Stimulated activated CD4-positive, alpha-beta T cell treated with anti-CD3 and anti-CD28 coated beads, Interleukin-1b, Interleukin-23, amount 100 ng/mL, for 1 hour (primary cell): Measurements from ENCODE around the gene PIP4K2A.
A peak's percentile ranks its signal among the peaks of the same experiment; 100 is the strongest.
"Not testable (repeated sequence)": the region's sequence is repeated elsewhere in the genome, so short reads cannot be mapped to it uniquely, and the experiment has no call there.

Source experiments
- DNase-seq, 2 donors: peaks; one replicate each; pipeline ENCODE4 v3.0.0-alpha.2; 2020; ENCODE audit warnings: low read depth in 2 of 2

Gene PIP4K2A

GRCh38 chr10:22514414-22514758 lies 200.0 kb downstream of the PIP4K2A start:
- not testable (repeated sequence) for DNase-seq

DNA sequence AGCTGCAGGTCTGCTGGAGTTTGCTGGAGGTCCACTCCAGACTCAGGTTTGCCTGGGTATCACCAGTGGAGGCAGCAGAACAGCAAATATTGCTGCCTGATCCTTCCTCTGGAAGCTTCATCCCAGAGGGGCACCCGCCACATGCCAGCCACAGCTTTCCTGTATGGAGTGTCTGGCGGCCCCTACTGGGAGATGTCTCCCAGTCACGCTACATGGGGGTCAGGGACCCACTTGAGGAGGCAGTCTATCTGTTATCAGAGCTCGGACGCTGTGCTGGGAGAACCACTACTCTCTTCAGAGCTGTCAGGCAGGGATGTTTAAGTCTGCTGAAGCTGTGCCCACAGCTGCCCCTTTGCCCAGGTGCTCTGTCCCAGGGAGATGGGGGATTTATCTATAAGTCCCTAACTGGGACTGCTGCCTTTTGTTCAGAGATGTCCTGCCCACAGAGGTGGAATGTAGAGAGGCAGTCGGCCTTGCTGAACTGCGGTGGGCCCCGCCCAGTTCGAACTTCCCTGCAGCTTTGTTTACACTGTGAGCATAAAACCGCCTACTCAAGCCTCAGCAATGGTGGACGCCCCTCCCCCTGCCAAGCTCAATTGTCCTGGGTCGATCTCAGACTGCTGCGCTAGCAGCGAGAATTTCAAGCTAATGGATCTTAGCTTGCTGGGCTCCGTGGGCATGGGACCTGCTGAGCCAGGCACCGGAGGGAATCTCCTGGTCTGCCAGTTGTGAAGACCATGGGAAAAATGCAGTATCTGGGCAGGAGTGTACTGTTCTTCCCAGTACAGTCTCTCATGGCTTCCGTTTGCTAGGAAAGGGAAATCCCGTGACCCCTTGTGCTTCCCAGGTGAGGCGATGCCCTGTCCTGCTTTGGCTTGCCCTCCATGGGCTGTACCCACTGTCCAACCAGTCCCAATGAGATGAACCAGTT lies 200.6 kb downstream of the PIP4K2A start:
- DNase-seq, result not testable (repeated sequence)

- DNase-seq, result not testable (repeated sequence)
Measured at GRCh38 chr10:22512015-22512414, 202.4 kb downstream of the PIP4K2A start.

DNA sequence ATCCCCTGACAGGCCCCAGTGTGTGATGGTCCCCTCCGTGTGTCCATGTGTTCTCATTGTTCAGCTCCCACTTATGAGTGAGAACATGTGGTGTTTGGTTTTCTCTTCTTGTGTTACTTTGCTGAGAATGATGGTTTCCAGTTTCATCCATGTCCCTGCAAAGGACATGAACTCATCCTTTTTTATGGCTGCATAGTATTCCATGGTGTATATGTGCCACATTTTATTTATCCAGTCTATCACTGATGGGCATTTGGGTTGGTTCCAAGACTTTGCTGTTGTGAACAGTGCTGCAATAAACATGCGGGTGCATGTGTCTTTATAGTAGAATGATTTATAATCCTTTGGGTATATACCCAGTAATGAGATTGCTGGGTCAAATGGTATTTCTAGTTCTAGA lies 206.2 kb downstream of the PIP4K2A start:
- not testable (repeated sequence) for DNase-seq

DNA sequence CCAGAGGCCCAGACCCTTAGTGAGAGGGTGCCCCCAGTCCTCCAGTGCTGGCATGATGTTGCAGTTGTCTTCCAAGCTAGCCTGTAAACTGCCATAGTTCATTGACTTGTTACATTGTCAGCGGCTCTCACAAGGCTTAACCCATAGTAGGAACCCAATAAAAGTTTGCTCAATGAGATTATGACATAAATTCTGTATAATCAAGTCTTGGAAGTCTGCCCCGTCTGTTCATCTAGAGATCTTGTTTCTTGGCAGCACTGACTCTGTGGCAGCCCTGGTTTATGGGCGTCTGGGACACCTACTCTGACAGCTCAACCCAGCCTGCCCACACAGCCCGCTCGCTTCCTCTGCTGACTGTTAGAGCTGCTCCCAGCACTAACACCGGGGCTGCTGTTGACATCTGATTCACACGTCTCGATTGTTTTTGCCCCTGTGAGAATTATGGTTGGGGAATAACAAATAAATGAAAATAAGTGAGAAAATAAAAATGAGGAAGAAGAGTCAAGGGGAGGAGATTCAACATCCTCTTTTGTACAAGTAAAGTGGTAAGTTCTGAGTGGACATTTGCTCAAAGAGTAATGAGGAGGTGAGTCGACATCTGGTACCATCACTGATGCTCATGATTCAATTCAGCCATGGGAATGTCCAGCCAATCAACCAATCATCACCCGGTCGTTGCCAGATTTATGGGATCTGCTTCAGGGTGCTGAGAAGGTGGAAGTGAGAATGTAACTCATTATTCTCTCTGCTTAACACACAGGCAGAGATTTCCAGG lies 208.3 kb downstream of the PIP4K2A start:
- DNase-seq, result peak in 1 of 2 donors; percentile 19

DNA sequence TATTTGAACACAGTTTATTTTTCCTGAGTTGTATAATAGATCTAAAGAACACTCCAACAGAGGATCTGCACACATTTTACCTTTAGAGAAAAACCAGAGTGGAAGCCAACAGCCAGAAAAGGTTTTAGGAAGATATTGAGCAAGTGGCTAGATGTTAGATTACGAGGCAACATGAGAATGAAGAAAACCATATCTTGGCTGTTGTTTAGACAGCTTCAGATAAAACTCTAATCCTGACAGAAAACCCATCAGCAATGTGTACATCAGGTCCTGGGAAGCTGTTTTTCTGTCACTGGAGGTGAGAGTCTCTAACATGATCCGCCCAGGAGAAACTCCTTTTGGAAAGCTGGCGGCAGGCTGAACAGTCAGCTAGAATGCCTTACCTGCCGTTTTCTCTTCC lies 209.6 kb downstream of the PIP4K2A start:
- no peak for DNase-seq

DNA sequence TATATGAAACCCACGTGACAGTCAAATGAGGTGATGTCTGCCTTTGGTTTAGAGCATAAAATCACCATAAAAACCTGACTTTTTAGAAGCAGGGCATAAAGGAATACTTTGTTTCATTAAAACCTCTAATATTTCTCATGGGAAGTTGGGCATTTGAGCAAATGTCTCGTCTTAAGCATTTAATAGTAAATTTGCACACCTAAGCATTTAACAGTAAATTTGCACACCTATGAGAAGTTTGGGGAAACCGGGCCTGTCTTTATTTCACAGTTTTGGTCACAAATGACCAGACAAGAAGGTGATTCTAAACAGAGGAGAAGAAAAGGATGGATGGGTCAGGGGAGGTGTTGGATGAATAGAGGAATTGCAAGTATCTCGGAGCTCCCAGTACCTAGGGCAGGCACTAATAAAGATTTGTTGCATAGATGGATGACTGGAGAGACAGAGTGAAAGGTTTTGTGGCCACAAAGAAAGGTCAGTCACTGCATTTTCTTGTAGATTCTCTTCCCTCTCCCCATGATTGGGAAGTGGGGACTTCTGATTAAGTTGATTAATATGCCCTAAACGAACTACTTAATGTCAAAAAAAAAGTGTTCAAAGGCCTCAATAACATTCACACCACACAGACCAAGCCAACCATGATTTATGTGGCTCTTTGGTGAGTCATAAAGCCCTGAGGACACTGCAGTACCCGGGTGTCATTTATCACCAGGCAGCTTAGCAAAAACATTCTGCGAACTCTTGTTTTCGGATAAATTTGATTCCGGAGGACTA lies 210.9 kb downstream of the PIP4K2A start:
- DNase-seq, result no peak

DNA sequence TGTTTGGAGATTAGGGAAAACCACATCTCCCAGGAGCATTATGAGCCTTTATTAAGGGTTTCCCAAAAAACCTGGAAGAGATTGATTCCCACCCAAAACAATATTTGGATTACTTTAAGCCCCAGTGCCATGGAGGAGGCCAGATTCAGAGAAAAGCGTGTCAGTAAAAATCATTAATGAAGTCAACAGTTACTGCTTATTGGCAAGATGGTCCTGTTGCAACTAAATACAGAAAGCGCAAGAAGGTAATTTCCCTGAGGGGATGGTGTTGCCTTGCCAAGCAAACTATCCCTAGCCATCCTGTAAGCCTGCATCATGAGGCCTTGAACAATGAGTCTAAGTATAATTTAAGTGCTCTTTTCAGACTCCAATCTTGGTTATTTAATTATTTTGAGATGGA lies 212.5 kb downstream of the PIP4K2A start:
- DNase-seq, result no peak

DNA sequence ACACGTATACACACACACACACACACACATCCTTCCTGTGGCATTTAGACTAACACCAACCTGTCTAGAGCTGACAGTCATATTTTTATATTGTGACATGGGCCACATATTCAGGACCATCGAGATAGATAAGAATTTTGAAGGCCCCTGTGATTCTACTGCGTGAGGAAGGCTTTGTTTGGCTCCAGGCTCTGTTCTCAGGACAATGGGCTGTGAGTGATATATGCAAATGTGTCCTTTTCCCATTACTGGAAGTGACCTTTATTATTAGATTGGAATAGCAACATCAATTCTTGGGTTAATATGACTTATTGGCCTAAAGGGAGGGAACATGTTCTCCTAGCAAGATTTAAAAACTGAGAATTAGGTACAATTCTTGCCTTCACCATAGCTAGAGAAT lies 213.0 kb downstream of the PIP4K2A start:
- DNase-seq, result no peak

DNA sequence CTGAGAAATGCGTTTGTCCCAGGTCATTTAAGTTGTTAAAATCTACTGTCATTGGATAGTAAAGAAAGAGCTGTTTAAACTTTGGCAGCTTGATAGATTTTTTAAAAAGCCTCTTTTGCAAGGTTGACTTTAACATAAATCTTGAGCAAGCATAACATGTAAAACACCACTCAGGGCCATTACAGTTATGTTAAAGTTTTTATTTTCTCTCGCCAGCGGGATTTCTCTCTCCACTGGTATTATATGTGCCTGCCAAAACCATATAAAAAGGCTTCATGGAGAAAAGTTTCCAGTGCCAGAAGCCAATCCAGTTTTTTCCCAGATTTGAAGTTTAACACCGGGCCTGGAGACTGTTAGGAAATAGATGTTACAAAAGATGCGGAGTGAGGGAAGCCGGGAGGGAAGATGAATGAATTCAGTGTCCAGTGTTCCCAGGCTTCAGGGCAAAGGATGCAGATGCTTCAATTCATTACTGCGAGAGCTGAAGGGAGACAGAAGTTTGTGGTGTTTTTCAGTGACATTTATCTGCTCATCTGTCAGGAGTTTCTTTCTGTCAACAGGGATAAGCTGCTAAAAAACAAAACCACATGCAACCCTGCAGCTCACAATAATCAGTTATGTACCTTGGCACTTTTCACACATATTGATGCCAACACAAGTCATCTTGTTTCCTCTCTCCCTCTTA lies 213.6 kb downstream of the PIP4K2A start:
- DNase-seq, result no peak

GRCh38 chr10:22499973-22500372 lies 214.4 kb downstream of the PIP4K2A start:
- DNase-seq, result not testable (repeated sequence)

- DNase-seq, result no peak
Measured at GRCh38 chr10:22495396-22495795, 219.0 kb downstream of the PIP4K2A start.

GRCh38 chr10:22494007-22494406 lies 220.4 kb downstream of the PIP4K2A start:
- no peak for DNase-seq

GRCh38 chr10:22491931-22492615 lies 222.3 kb downstream of the PIP4K2A start:
- DNase-seq, result no peak

DNA sequence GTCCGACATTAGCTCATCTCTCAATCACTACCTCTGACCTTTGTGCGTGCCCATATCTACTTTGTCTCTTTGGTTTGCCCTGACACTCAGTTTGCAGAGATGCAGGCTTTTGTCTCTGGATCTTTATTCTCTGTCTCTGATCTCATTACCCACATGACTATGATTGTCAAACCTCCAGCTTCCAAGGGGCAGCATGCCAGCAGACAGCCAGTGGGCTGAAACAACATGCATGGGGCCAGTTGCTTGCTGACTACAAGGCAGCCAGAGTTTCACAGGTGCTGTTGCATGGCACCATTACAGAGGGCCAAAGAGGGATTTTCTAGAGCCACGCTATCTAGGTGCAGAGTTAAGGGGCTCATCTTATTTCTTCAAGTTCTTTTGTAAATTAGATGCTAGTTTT lies 222.9 kb downstream of the PIP4K2A start:
- no peak for DNase-seq

DNA sequence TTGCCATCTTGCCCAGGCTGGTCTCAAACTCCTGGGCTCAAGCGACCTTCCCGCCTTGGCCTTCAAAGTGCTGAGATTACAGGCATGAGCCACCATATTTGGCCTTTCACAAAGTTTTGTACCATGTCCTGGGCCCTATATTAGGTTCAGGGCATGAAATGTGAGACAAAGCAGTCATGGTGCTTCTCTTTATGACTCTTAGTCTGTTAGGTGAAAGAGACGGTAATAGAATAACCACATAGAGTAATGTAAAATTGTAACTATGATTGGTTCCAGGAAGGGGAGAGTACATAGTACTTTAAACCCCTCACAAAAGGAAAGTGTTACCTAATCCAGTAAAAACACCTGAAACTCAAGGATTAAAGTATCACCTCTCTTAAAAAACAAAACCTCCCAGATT lies 224.4 kb downstream of the PIP4K2A start:
- DNase-seq, result no peak

GRCh38 chr10:22489467-22489866 lies 224.9 kb downstream of the PIP4K2A start:
- DNase-seq, result no peak

DNA sequence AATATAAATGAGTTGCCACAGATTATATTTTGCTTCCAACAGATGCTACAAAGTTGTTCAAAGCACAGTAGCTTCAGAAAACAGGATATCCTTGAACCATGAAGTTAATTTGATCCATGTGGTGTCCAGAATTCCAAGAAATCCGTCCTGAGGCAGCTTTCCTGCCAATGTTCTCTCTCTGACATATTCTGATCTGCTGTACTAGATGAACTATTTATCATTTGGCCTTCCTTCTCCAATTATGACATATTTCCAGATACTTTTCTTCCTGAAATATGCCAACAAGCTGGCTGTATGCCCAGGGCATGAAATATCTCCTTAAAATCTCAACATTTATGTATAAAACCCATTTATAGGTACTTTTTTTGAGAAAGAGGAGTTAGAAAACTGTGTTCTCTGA lies 227.9 kb downstream of the PIP4K2A start:
- DNase-seq, result no peak
